Thymus (tissue), 11 donors: ENCODE results near the gene CABP2. TPM values are rescaled to one million over a fixed set of nuclear protein-coding genes. Genes with fewer than 3 reads are reported as not detected.

Source experiments
- DNase-seq, 9 donors: peaks; one replicate each; pipeline ENCODE4 v3.0.0-alpha.2; 2013; ENCODE audit warnings: low spot score in 9 of 9, low read depth in 6 of 9, missing footprints in 1 of 9
- H3K27ac ChIP-seq, 2 donors: one replicate each; pipeline ENCODE4 v1.5.1; 2013; ENCODE audit warnings: control low read depth in 1 of 2, low read depth in 1 of 2, low read length in 1 of 2, mild to moderate bottlenecking in 1 of 2, moderate library complexity in 1 of 2
- H3K27me3 ChIP-seq, 2 donors: one replicate each; pipeline ENCODE4 v1.5.1; 2013; ENCODE audit warnings: low read length in 1 of 2; ENCODE audit not compliant: control insufficient read depth in 2 of 2, insufficient read depth in 1 of 2
- H3K36me3 ChIP-seq, 2 donors: one replicate each; pipeline ENCODE4 v1.5.1; 2013; ENCODE audit warnings: low read length in 1 of 2, mild to moderate bottlenecking in 1 of 2, moderate library complexity in 1 of 2; ENCODE audit not compliant: control insufficient read depth in 2 of 2, insufficient read depth in 2 of 2
- H3K4me1 ChIP-seq, 2 donors: one replicate each; pipeline ENCODE4 v1.5.1; 2013; ENCODE audit warnings: low read length in 2 of 2; ENCODE audit not compliant: control insufficient read depth in 2 of 2, insufficient read depth in 2 of 2
- H3K4me3 ChIP-seq, 2 donors: one replicate each; pipeline ENCODE4 v1.5.1; 2013; ENCODE audit warnings: low read length in 2 of 2, control low read depth in 1 of 2, mild to moderate bottlenecking in 1 of 2
- H3K9me3 ChIP-seq, 2 donors: one replicate each; pipeline ENCODE4 v1.5.1; 2013; ENCODE audit warnings: low read length in 1 of 2, mild to moderate bottlenecking in 1 of 2; ENCODE audit not compliant: control insufficient read depth in 2 of 2, insufficient read depth in 1 of 2
- WGBS: extraction: QIAGEN DNeasy Blood & Tissue Kit; methylation state at CpG from one replicate; pipeline ENCODE4 v1.1.7; 2013; 5-methylcytosine and 5-hydroxymethylcytosine counted together
- polyA plus RNA-seq: library from polyadenylated mRNA; stranded (reverse); fragments of 200-250 nt; gene quantifications from one replicate; pipeline ENCODE4 v1.2.3, GENCODE V29; 2013
- total RNA-seq: library from RNA; stranded (reverse); fragments of 120-200 nt; gene quantifications from one replicate; pipeline ENCODE4 v1.2.4, GENCODE V29; 2013
- donor health status: healthy.

Gene CABP2
- total and polyA plus RNA-seq, 2 donors = 0.05 to 0.14 TPM

- Histone ChIP-seq H3K4me1 (peaks cover 41 to 46% of the 10 kb centered on the region in 2 donors), H3K4me3 (peak overlapping the region; percentile 76 to 97), H3K27me3 (peaks cover 5 to 30% of the 10 kb centered on the region in 2 donors), H3K27ac (peak overlapping the region; percentile 86 to 95), H3K9me3 (no peaks in the 10 kb centered on the region), H3K36me3 (peaks cover 8 to 17% of the 10 kb centered on the region in 2 donors)
- peak in 1 of 9 donors; percentile 58 for DNase-seq
- WGBS = 44% methylated on average over 33 of the region's 33 CpGs
Measured at GRCh38 chr11:67507242-67507863, 15.9 kb downstream of the CABP2 start.

GRCh38 chr11:67506426-67507051 is 16.7 kb downstream of the CABP2 start:
- H3K4me3 ChIP-seq = peak overlapping the region in 1 of 2 donors; percentile 90

GRCh38 chr11:67505605-67506396 is 17.4 kb downstream of the CABP2 start:
- Histone ChIP-seq H3K27me3 (peaks cover 0 to 21% of the 10 kb centered on the region in 2 donors), H3K36me3 (peaks cover 23 to 32% of the 10 kb centered on the region in 2 donors), H3K27ac (peak overlapping the region; percentile 88 to 95), H3K4me1 (peaks cover 41 to 46% of the 10 kb centered on the region in 2 donors), H3K9me3 (no peaks in the 10 kb centered on the region), H3K4me3 (peak overlapping the region; percentile 90 to 92)
- 35% methylated on average over 17 of the region's 17 CpGs for whole genome bisulfite sequencing
- DNase-seq = peak in 8 of 9 donors; percentile 63 to 91 (median 81)

More at GRCh38 chr11:67506426-67507051, 16.7 kb downstream of the CABP2 start:
- 98% methylated on average over 16 of the region's 16 CpGs for WGBS
- Histone ChIP-seq H3K4me1 (peaks cover 41 to 46% of the 10 kb centered on the region in 2 donors), H3K9me3 (no peaks in the 10 kb centered on the region), H3K27ac (peak overlapping the region; percentile 88 to 95), H3K36me3 (peaks cover 16 to 25% of the 10 kb centered on the region in 2 donors), H3K27me3 (peaks cover 2 to 25% of the 10 kb centered on the region in 2 donors)
- no peak for DNase-seq

GRCh38 chr11:67504950-67505581 is 18.2 kb downstream of the CABP2 start, which contains the start of gene PITPNM1:
PITPNM1 (minus strand) TSS chr11:67505363; CDS start chr11:67504180, 1,183 bp downstream.
- H3K27ac ChIP-seq = peak within 1 kb of the TSS; percentile 88 to 95
- DNase-seq = peak in 5 of 9 donors; percentile 47 to 79 (median 60)
- H3K27me3 ChIP-seq = peaks cover 0 to 21% of the 10 kb centered on the region in 2 donors
- peak within 1 kb of the TSS; percentile 90 to 92 for H3K4me3 ChIP-seq
- peaks cover 41 to 46% of the 10 kb centered on the region in 2 donors for H3K4me1 ChIP-seq
- peaks cover 27 to 36% of the 10 kb centered on the region in 2 donors for H3K36me3 ChIP-seq
- under 1% methylated on average over 58 of the region's 58 CpGs for whole genome bisulfite sequencing
- H3K9me3 ChIP-seq = no peaks in the 10 kb centered on the region

GRCh38 chr11:67504005-67504949 is 19.0 kb downstream of the CABP2 start:
- DNase-seq = peak in 4 of 9 donors; percentile 13 to 42 (median 30)
- Histone ChIP-seq H3K4me1 (peaks cover 41 to 46% of the 10 kb centered on the region in 2 donors), H3K27me3 (peaks cover 0 to 15% of the 10 kb centered on the region in 2 donors), H3K4me3 (peak overlapping the region; percentile 90 to 92), H3K9me3 (no peaks in the 10 kb centered on the region), H3K27ac (peak overlapping the region; percentile 60 to 95), H3K36me3 (peaks cover 35 to 38% of the 10 kb centered on the region in 2 donors)
- WGBS = 5% methylated on average over 101 of the region's 101 CpGs

- H3K9me3 ChIP-seq = no peaks in the 10 kb centered on the region
- peaks cover 35 to 39% of the 10 kb centered on the region in 2 donors for H3K4me1 ChIP-seq
- H3K36me3 ChIP-seq = peaks cover 42% of the 10 kb centered on the region in 2 donors
- H3K27ac ChIP-seq = no peak overlapping the region
- H3K4me3 ChIP-seq = peak overlapping the region; percentile 37 to 90
- peaks cover 0 to 15% of the 10 kb centered on the region in 2 donors for H3K27me3 ChIP-seq
- no peak for DNase-seq
- 91% methylated on average over 19 of the region's 19 CpGs for WGBS
Measured at GRCh38 chr11:67503119-67504004, 19.9 kb downstream of the CABP2 start.

- WGBS = 98% methylated on average over 18 of the region's 18 CpGs
- H3K36me3 ChIP-seq = peaks cover 46 to 51% of the 10 kb centered on the region in 2 donors
Measured at GRCh38 chr11:67502328-67502979, 20.8 kb downstream of the CABP2 start.

More at GRCh38 chr11:67502328-67502979, 20.8 kb downstream of the CABP2 start:
- no peak for DNase-seq
- Histone ChIP-seq H3K4me1 (peaks cover 32 to 35% of the 10 kb centered on the region in 2 donors), H3K4me3 (no peak overlapping the region), H3K27ac (no peak overlapping the region), H3K9me3 (no peaks in the 10 kb centered on the region), H3K27me3 (peaks cover 0 to 15% of the 10 kb centered on the region in 2 donors)
